Adrenal gland (tissue), 5 donors: Measurements from ENCODE around the gene PXYLP1.

Source experiments
- CTCF ChIP-seq, 6 experiments: fragments of 450-650 bp in 4 of 6; fragments of 200-600 bp in 2 of 6; sonication (generic) in 1 of 6; IDR thresholded peaks; 1 replicate in 5 of 6; 2 replicates in 1 of 6; pipeline versions ENCODE4 v1.5.1 to v1.8.0; 2016 to 2021; ENCODE audit warnings: antibody characterized with exemption in 6 of 6, mild to moderate bottlenecking in 2 of 6, moderate library complexity in 1 of 6
- POLR2A ChIP-seq, 2 donors: fragments of 450-650 bp; IDR thresholded peaks; one replicate each; pipeline ENCODE4 v1.6.1; 2017; ENCODE audit warnings: antibody characterized with exemption in 2 of 2, mild to moderate bottlenecking in 2 of 2, moderate library complexity in 1 of 2
- donor health status: DM: no; HTN: no; CAD: no.

- no peak for TF ChIP-seq POLR2A (IDR thresholded peaks at IDR 0.05)
- no peak for TF ChIP-seq CTCF (IDR thresholded peaks at IDR 0.05)
Measured at GRCh38 chr3:141286856-141287255, 55.2 kb downstream of the PXYLP1 start.
